Activated CD8-positive, alpha-beta T cell treated with anti-CD3 and anti-CD28 coated beads for 36 hours (primary cell): ENCODE results near the gene ACSL3. TPM values are rescaled to one million over a fixed set of nuclear protein-coding genes. Genes with fewer than 3 reads are reported as not detected.
A peak's percentile ranks its signal among the peaks of the same experiment; 100 is the strongest.

Experiments
- ATAC-seq: fragments of 200-7000 bp; cut with Tn5 transposase; one replicate; pipeline ENCODE4 v1.10.0; 2021; ENCODE audit warnings: mild to moderate bottlenecking, moderate library complexity
- CTCF ChIA-PET: fragments of 350-600 bp; sonication (Branson Sonifier 250); formaldehyde crosslinking; loops from one replicate; lab custom pipeline; 2021; ENCODE audit warnings: antibody characterized with exemption; lab: Charles Lee
- POLR2A ChIA-PET: fragments of 350-600 bp; sonication (Branson Sonifier 250); formaldehyde crosslinking; loops from one replicate; lab custom pipeline; 2021; ENCODE audit warnings: antibody characterized with exemption; lab: Charles Lee
- DNase-seq: peaks from one replicate; pipeline ENCODE4 v3.0.0-alpha.2; 2020
- H3K27ac Mint-ChIP-seq: one replicate; pipeline ENCODE4 v1.8.0; 2021; ENCODE audit warnings: mild to moderate bottlenecking, mixed read lengths
- H3K27me3 Mint-ChIP-seq: one replicate; pipeline ENCODE4 v1.8.0; 2021; ENCODE audit warnings: mixed read lengths
- H3K36me3 Mint-ChIP-seq: one replicate; pipeline ENCODE4 v1.8.0; 2021; ENCODE audit warnings: low read depth, mixed read lengths
- H3K4me1 Mint-ChIP-seq: one replicate; pipeline ENCODE4 v1.8.0; 2021; ENCODE audit warnings: low read depth, mixed read lengths
- H3K4me3 Mint-ChIP-seq: one replicate; pipeline ENCODE4 v1.8.0; 2021; ENCODE audit warnings: mild to moderate bottlenecking, moderate library complexity, mixed read lengths
- H3K9me3 Mint-ChIP-seq: one replicate; pipeline ENCODE4 v1.8.0; 2021; ENCODE audit warnings: mixed read lengths
- CTCF ChIP-seq: fragments of 200-600 bp; IDR thresholded peaks from one replicate; pipeline ENCODE4 v1.8.0; 2022; ENCODE audit warnings: antibody characterized with exemption, mild to moderate bottlenecking
- intact Hi-C: fragments of 100-400 bp; cut with micrococcal nuclease; formaldehyde crosslinking; loops from one replicate; pipeline ENCODE4 v1.10.0; 2022
- total RNA-seq, 2 experiments: library from RNA; stranded (reverse); gene quantifications; one replicate each; pipeline ENCODE4 v1.2.3, GENCODE V29; 2021

The ACSL3 gene
- total RNA-seq, 2 experiments from 2014 or later: 43.8 to 44.6 TPM

DNA sequence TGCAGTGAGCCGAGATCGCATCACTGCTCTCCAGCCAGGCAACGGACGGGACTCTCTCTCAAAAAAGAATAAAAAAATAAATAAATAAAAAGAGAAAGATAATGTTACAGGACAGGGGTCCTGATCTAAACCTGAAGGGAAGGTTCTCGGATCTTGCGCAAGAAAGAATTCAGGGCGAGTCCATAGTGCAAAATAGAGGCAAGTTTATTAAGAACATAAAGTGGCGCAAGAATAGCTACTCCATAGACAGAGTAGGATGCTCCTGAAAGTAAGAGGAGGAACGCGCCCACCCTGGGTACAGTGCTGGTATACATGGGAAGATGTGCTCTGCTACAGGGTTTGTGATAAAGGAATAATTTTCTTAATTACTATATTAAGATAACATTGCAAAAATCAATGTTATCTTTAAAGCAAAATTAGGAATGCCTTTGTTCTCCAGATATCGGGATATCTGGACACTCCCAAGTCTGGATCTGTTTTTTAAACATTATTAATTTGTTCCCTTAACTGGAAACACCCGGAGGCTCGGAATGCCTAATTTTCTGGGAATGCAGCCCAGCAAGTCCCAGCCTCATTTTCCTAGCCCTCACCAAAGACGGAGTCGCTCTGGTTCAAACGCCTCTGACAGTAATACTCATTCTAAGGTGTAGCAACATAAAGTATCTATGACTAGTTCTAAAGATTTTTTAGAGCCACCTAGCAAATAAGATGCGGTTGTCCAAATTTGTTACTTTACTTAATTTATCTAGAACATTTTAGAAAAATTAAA, 38.8 kb downstream of the ACSL3 start:
- DNase-seq: no peak
- TF ChIP-seq CTCF: no peak
- ATAC-seq: no peak
- no peaks in the 10 kb centered on the region for H3K36me3 Mint-ChIP-seq
- H3K4me1 Mint-ChIP-seq: peaks cover 28% of the 10 kb centered on the region
- ChIA-PET POLR2A (interaction anchor here (0.6 to 0.9 kb wide), 2 partner anchors 36 to 38 kb away, joined by 3 to 4 read pairs; no protein-coding TSS in a partner anchor), CTCF (interaction anchor here (1.1 to 4.2 kb wide), 2 partner anchors 80 to 102 kb away, joined by 3 to 30 read pairs; no protein-coding TSS in a partner anchor)
- no peaks in the 10 kb centered on the region for H3K9me3 Mint-ChIP-seq
- H3K27ac Mint-ChIP-seq: no peak overlapping the region
- no peaks in the 10 kb centered on the region for H3K27me3 Mint-ChIP-seq
- intact Hi-C loops: loop anchor here (5.0 kb wide), 1 partner anchor 102 kb away; no protein-coding TSS in a partner anchor
- no peak overlapping the region for H3K4me3 Mint-ChIP-seq

DNA sequence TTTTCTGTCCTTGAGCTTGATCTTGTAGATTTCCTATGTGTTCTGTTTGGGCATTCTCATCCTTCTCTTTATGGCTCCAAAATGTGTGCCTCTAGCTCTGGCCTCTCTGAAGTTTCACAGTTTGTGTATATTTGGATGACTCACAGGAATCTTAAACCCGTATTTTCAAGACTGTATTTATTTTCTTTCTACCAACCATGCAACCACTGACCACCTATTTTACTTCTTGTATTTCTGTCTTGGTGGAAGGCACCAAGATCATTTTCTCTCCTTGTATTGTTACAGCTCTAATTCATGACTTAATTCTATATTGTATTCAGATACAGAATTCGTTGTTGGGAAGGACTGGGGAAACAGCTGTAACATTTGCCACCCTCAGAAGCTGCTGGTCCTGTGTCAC, 39.5 kb downstream of the ACSL3 start:
- ATAC-seq (no peak), DNase-seq (no peak)
- intact Hi-C loops: loop anchor here (5.0 kb wide), 1 partner anchor 103 kb away; no protein-coding TSS in a partner anchor
- TF ChIP-seq CTCF: no peak
- Mint-ChIP-seq H3K36me3 (no peaks in the 10 kb centered on the region), H3K4me1 (peaks cover 22% of the 10 kb centered on the region), H3K27me3 (no peaks in the 10 kb centered on the region), H3K4me3 (no peak overlapping the region), H3K27ac (no peak overlapping the region), H3K9me3 (no peaks in the 10 kb centered on the region)
- CTCF ChIA-PET: interaction anchor here (1.1 to 4.2 kb wide), 4 partner anchors 15 to 209 kb away, joined by 3 to 30 read pairs (median 15); no protein-coding TSS in a partner anchor
- POLR2A ChIA-PET: interaction anchor here (0.6 to 0.9 kb wide), 2 partner anchors 36 to 39 kb away, joined by 3 to 4 read pairs; no protein-coding TSS in a partner anchor

- H3K4me3 Mint-ChIP-seq: no peak overlapping the region
Observed at GRCh38 chr2:222902660-222903059, 41.8 kb downstream of the ACSL3 start.

GRCh38 chr2:222903234-222904220, 42.7 kb downstream of the ACSL3 start:
- peak; percentile 61 for DNase-seq
- H3K27ac Mint-ChIP-seq: no peak overlapping the region
- ATAC-seq: peak; percentile 80
- H3K9me3 Mint-ChIP-seq: no peaks in the 10 kb centered on the region
- ChIA-PET POLR2A (interaction anchor here (1.1 kb wide), 1 partner anchor 113 kb away, joined by 3 read pairs; no protein-coding TSS in a partner anchor), CTCF (interaction anchor here (0.6 to 4.2 kb wide), 28 partner anchors 8 to 241 kb away, joined by 3 to 65 read pairs (median 3); no protein-coding TSS in a partner anchor)
- H3K4me1 Mint-ChIP-seq: peaks cover 25% of the 10 kb centered on the region
- peaks cover 8% of the 10 kb centered on the region for H3K36me3 Mint-ChIP-seq
- intact Hi-C loops: loop anchor here (1.0 to 5.0 kb wide), 2 partner anchors 106 to 195 kb away; no protein-coding TSS in a partner anchor
- peak; percentile 73 for TF ChIP-seq CTCF
- H3K4me3 Mint-ChIP-seq: no peak overlapping the region
- no peaks in the 10 kb centered on the region for H3K27me3 Mint-ChIP-seq

More at GRCh38 chr2:222902660-222903059, 41.8 kb downstream of the ACSL3 start:
- no peak for TF ChIP-seq CTCF
- DNase-seq: no peak
- H3K4me1 Mint-ChIP-seq: peaks cover 22% of the 10 kb centered on the region
- ATAC-seq: no peak
- ChIA-PET CTCF (interaction anchor here (0.9 to 4.2 kb wide), 19 partner anchors 9 to 240 kb away, joined by 3 to 65 read pairs (median 4); no protein-coding TSS in a partner anchor), POLR2A (no interaction called here)
- intact Hi-C loops: loop anchor here (1.0 to 5.0 kb wide), 2 partner anchors 105 to 194 kb away; no protein-coding TSS in a partner anchor
- no peaks in the 10 kb centered on the region for H3K27me3 Mint-ChIP-seq
- H3K36me3 Mint-ChIP-seq: peaks cover 3% of the 10 kb centered on the region
- no peak overlapping the region for H3K27ac Mint-ChIP-seq
- no peaks in the 10 kb centered on the region for H3K9me3 Mint-ChIP-seq
